ENCODE measurements around the gene ROR1.
"Not testable (repeated sequence)": the region's sequence is repeated elsewhere in the genome, so short reads cannot be mapped to it uniquely, and the experiment has no call there.

ROR1 gene

GRCh38 chr1:63784083-63784482 is 10.3 kb downstream of the ROR1 start:
- TF ChIP-seq MYC (IDR thresholded peaks at IDR 0.05; ENCODE audit: low read depth, low read length) = no peak
- TF ChIP-seq POLR2A (IDR thresholded peaks at IDR 0.05; ENCODE audit: extremely low read depth, insufficient read length) = no peak
- no peak for TF ChIP-seq CTCF (IDR thresholded peaks at IDR 0.05; ENCODE audit: low read depth, low read length)
- no peak for TF ChIP-seq MAX (IDR thresholded peaks at IDR 0.05; ENCODE audit: low read depth, low read length)
- no peak overlapping the region for H3K4me3 ChIP-seq (ENCODE audit: low read depth, low read length)
- DNase-seq (ENCODE audit: low read depth) = no peak

- TF ChIP-seq MAX (IDR thresholded peaks at IDR 0.05; ENCODE audit: low read depth, low read length) = no peak
- TF ChIP-seq CTCF (IDR thresholded peaks at IDR 0.05; ENCODE audit: low read depth, low read length) = no peak
- TF ChIP-seq POLR2A (IDR thresholded peaks at IDR 0.05; ENCODE audit: extremely low read depth, insufficient read length) = no peak
- no peak for TF ChIP-seq MYC (IDR thresholded peaks at IDR 0.05; ENCODE audit: low read depth, low read length)
- H3K4me3 ChIP-seq (ENCODE audit: low read depth, low read length) = no peak overlapping the region
- no peak for DNase-seq (ENCODE audit: low read depth)
Observed at GRCh38 chr1:63784489-63785390, 10.9 kb downstream of the ROR1 start.

GRCh38 chr1:63787270-63787669 is 13.5 kb downstream of the ROR1 start:
- H3K4me3 ChIP-seq (ENCODE audit: low read depth, low read length); DNase-seq (ENCODE audit: low read depth): not testable (repeated sequence)

GRCh38 chr1:63787875-63788274 is 14.1 kb downstream of the ROR1 start:
- no peak for DNase-seq (ENCODE audit: low read depth)
- no peak for TF ChIP-seq CTCF (IDR thresholded peaks at IDR 0.05; ENCODE audit: low read depth, low read length)
- TF ChIP-seq MYC (IDR thresholded peaks at IDR 0.05; ENCODE audit: low read depth, low read length) = no peak
- no peak for TF ChIP-seq POLR2A (IDR thresholded peaks at IDR 0.05; ENCODE audit: extremely low read depth, insufficient read length)
- TF ChIP-seq MAX (IDR thresholded peaks at IDR 0.05; ENCODE audit: low read depth, low read length) = no peak
- no peak overlapping the region for H3K4me3 ChIP-seq (ENCODE audit: low read depth, low read length)

- TF ChIP-seq CTCF (IDR thresholded peaks at IDR 0.05; ENCODE audit: low read depth, low read length) (no peak), MAX (IDR thresholded peaks at IDR 0.05; ENCODE audit: low read depth, low read length) (no peak), MYC (IDR thresholded peaks at IDR 0.05; ENCODE audit: low read depth, low read length) (no peak), POLR2A (IDR thresholded peaks at IDR 0.05; ENCODE audit: extremely low read depth, insufficient read length) (no peak)
- no peak overlapping the region for H3K4me3 ChIP-seq (ENCODE audit: low read depth, low read length)
- DNase-seq (ENCODE audit: low read depth) = no peak
Observed at GRCh38 chr1:63789856-63790605, 16.2 kb downstream of the ROR1 start.

GRCh38 chr1:63790989-63791388 is 17.2 kb downstream of the ROR1 start:
- DNase-seq (ENCODE audit: low read depth) = no peak
- no peak for TF ChIP-seq CTCF (IDR thresholded peaks at IDR 0.05; ENCODE audit: low read depth, low read length)
- no peak for TF ChIP-seq POLR2A (IDR thresholded peaks at IDR 0.05; ENCODE audit: extremely low read depth, insufficient read length)
- TF ChIP-seq MAX (IDR thresholded peaks at IDR 0.05; ENCODE audit: low read depth, low read length) = no peak
- TF ChIP-seq MYC (IDR thresholded peaks at IDR 0.05; ENCODE audit: low read depth, low read length) = no peak
- H3K4me3 ChIP-seq (ENCODE audit: low read depth, low read length) = no peak overlapping the region
